Peyer's patch (tissue), 4 donors: ENCODE results near the gene SCYGR6.

Source experiments
- CTCF ChIP-seq, 6 experiments: fragments of 450-650 bp in 4 of 6; fragments of 200-600 bp in 2 of 6; sonication (generic) in 1 of 6; IDR thresholded peaks; one replicate each; pipeline ENCODE4 v1.5.1; 2017 to 2019; ENCODE audit warnings: antibody characterized with exemption in 6 of 6, mild to moderate bottlenecking in 3 of 6, moderate library complexity in 1 of 6
- POLR2A ChIP-seq, 2 donors: fragments of 450-650 bp; IDR thresholded peaks; one replicate each; pipeline ENCODE4 v1.5.1; 2017; ENCODE audit warnings: antibody characterized with exemption in 2 of 2, mild to moderate bottlenecking in 2 of 2, moderate library complexity in 2 of 2

- no peak for TF ChIP-seq CTCF (IDR thresholded peaks at IDR 0.05)
- no peak for TF ChIP-seq POLR2A (IDR thresholded peaks at IDR 0.05)
These were observed 4.9 kb downstream of the SCYGR6 start for GRCh38 chr2:227719641-227720040.
